ENCODE results near the gene CTNNA1. TPM values are rescaled to one million over a fixed set of nuclear protein-coding genes. Genes with fewer than 3 reads are reported as not detected.

Gene CTNNA1
- total and polyA plus RNA-seq, 4 donors = 115 to 480 (median 302) TPM

- H3K9ac ChIP-seq (ENCODE audit: insufficient read depth in 1 of 2, low read length in 2 of 2) = no peak overlapping the region
- DNase-seq (no peak), ATAC-seq (ENCODE audit: insufficient read depth, low FRiP score) (no peak)
- WGBS, 2 donors = 96% methylated on average over 1 of the region's 1 CpG
- H3K4me3 ChIP-seq = no peak overlapping the region
- H3K36me3 ChIP-seq (ENCODE audit: control insufficient read depth in 4 of 4, insufficient read depth in 4 of 4, low read length in 4 of 4) = peaks cover 6 to 27% (median 13%) of the 10 kb centered on the region in 4 donors
- peaks cover 0 to 18% (median 0%) of the 10 kb centered on the region in 5 donors for H3K4me1 ChIP-seq (ENCODE audit: control insufficient read depth in 5 of 5, insufficient read depth in 5 of 5, low read length in 5 of 5)
- H3K27ac ChIP-seq (ENCODE audit: low read depth in 1 of 2, low read length in 1 of 2) = no peak overlapping the region
- no peaks in the 10 kb centered on the region for H3K27me3 ChIP-seq (ENCODE audit: control insufficient read depth in 3 of 3, insufficient read depth in 3 of 3, low read length in 2 of 3)
- no peak for TF ChIP-seq CTCF (IDR thresholded peaks at IDR 0.05; ENCODE audit: control extremely low read depth, extremely low read depth)
- no peaks in the 10 kb centered on the region for H3K9me3 ChIP-seq (ENCODE audit: control insufficient read depth in 4 of 4, insufficient read depth in 3 of 4, low read length in 3 of 4)
These were observed 145.1 kb downstream of the CTNNA1 start for GRCh38 chr5:138898299-138898698.

- Histone ChIP-seq H3K36me3 (ENCODE audit: control insufficient read depth in 4 of 4, insufficient read depth in 4 of 4, low read length in 4 of 4) (peaks cover 7 to 29% (median 14%) of the 10 kb centered on the region in 4 donors), H3K27ac (ENCODE audit: low read depth in 1 of 2, low read length in 1 of 2) (no peak overlapping the region), H3K4me3 (no peak overlapping the region), H3K9ac (ENCODE audit: insufficient read depth in 1 of 2, low read length in 2 of 2) (no peak overlapping the region), H3K4me1 (ENCODE audit: control insufficient read depth in 5 of 5, insufficient read depth in 5 of 5, low read length in 5 of 5) (peaks cover 0 to 22% (median 0%) of the 10 kb centered on the region in 5 donors), H3K27me3 (ENCODE audit: control insufficient read depth in 3 of 3, insufficient read depth in 3 of 3, low read length in 2 of 3) (no peaks in the 10 kb centered on the region), H3K9me3 (ENCODE audit: control insufficient read depth in 4 of 4, insufficient read depth in 3 of 4, low read length in 3 of 4) (no peaks in the 10 kb centered on the region)
- WGBS, 2 donors = 83 to 91% methylated on average over 2 of the region's 2 CpGs
- no peak for DNase-seq
- no peak for TF ChIP-seq CTCF (IDR thresholded peaks at IDR 0.05; ENCODE audit: control extremely low read depth, extremely low read depth)
- no peak for ATAC-seq (ENCODE audit: insufficient read depth, low FRiP score)
These were observed 145.5 kb downstream of the CTNNA1 start for GRCh38 chr5:138898742-138899141.

- no peak for ATAC-seq (ENCODE audit: insufficient read depth, low FRiP score)
These were observed 147.2 kb downstream of the CTNNA1 start for GRCh38 chr5:138900281-138900965.

More at GRCh38 chr5:138900281-138900965, 147.2 kb downstream of the CTNNA1 start:
- Histone ChIP-seq H3K4me1 (ENCODE audit: control insufficient read depth in 5 of 5, insufficient read depth in 5 of 5, low read length in 5 of 5) (peaks cover 0 to 18% (median 0%) of the 10 kb centered on the region in 5 donors), H3K36me3 (ENCODE audit: control insufficient read depth in 4 of 4, insufficient read depth in 4 of 4, low read length in 4 of 4) (peaks cover 12 to 36% (median 19%) of the 10 kb centered on the region in 4 donors), H3K27me3 (ENCODE audit: control insufficient read depth in 3 of 3, insufficient read depth in 3 of 3, low read length in 2 of 3) (no peaks in the 10 kb centered on the region), H3K27ac (ENCODE audit: low read depth in 1 of 2, low read length in 1 of 2) (peak overlapping the region in 1 of 2 donors; percentile 22), H3K4me3 (no peak overlapping the region), H3K9me3 (ENCODE audit: control insufficient read depth in 4 of 4, insufficient read depth in 3 of 4, low read length in 3 of 4) (no peaks in the 10 kb centered on the region), H3K9ac (ENCODE audit: insufficient read depth in 1 of 2, low read length in 2 of 2) (no peak overlapping the region)
- no peak for DNase-seq
- 30 to 52% methylated on average over 6 of the region's 6 CpGs for WGBS, 2 donors
- TF ChIP-seq CTCF (IDR thresholded peaks at IDR 0.05; ENCODE audit: control extremely low read depth, extremely low read depth) = no peak

Data from lung (tissue), 12 donors.